ENCODE results near the gene IMPDH2.
A peak's percentile ranks its signal among the peaks of the same experiment; 100 is the strongest.

The IMPDH2 gene

GRCh38 chr3:49028673-49029562 lies at the start of gene IMPDH2:
Gene IMPDH2, minus strand, starts transcription at chr3:49029398. Its CDS starts 48 bp downstream, at chr3:49029350.
- DNase-seq, result peak; percentile 70

GRCh38 chr3:49076646-49077045 lies 47.4 kb upstream of the IMPDH2 start:
- no peak for DNase-seq

- DNase-seq, result no peak
Measured at GRCh38 chr3:49076116-49076515, 46.9 kb upstream of the IMPDH2 start.

GRCh38 chr3:49058011-49058410 lies 28.8 kb upstream of the IMPDH2 start:
- DNase-seq, result no peak

DNA sequence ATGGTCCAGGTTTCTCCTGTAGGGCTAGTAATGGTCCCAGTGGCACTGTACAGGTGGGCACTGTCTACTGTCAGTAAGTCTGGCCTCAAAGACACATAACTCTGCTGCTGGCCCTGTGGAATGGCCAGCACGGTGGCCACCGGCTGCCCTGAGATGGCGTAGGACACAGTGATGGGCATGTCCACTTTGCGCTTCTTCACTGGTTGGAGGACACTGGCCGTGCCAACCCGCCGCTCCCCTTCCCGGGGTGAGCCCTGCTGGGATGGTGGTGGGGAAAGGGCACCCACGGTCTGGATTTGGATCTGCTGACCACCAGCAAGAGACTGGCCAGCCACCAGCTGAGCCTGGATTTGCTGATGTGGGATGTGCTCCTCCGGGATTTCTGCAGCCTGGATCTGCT lies 28.1 kb upstream of the IMPDH2 start:
- DNase-seq, result no peak

GRCh38 chr3:49054344-49054862 lies 25.2 kb upstream of the IMPDH2 start:
- DNase-seq, result no peak

DNA sequence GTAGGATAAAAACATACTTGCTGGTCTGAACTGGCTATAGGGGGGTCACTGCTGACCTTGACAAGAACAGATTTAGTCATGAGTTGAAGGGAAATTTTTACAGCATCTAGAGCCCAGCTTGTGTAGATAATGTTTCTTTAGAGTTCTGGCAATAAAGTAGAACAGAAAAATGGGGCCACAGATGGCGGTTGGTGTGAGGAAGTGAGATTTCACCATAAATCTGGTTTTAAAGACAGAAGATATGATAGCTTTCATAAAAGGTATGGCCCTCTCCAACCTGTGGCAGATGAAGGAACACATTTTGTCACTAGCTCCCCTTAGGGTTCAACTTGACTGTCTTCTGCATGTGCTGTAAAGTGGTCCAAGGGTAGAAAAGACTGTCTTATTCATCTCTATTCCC lies 24.3 kb upstream of the IMPDH2 start:
- DNase-seq, result no peak

- no peak for DNase-seq
Measured at GRCh38 chr3:49035281-49035680, 6.1 kb upstream of the IMPDH2 start.

DNA sequence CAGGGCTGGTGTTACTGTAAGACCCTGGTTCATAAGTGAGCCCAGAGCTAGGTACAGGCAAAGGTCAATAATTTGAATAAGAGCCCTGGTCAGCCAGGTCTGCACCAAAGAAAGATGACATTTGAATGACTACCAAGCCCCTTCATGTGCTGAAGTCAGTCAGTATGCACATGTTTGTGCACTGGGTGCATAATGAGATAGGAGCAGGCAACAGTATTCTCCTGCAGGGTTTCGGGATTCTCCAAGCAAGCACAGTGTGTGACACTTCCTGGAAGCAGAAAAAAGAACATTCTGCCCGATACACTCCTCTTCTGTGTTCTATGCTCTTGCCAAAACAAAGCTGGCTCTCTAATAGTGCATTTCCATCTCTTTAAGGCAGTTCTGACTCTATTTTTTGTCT lies 5.5 kb upstream of the IMPDH2 start:
- DNase-seq, result no peak

DNA sequence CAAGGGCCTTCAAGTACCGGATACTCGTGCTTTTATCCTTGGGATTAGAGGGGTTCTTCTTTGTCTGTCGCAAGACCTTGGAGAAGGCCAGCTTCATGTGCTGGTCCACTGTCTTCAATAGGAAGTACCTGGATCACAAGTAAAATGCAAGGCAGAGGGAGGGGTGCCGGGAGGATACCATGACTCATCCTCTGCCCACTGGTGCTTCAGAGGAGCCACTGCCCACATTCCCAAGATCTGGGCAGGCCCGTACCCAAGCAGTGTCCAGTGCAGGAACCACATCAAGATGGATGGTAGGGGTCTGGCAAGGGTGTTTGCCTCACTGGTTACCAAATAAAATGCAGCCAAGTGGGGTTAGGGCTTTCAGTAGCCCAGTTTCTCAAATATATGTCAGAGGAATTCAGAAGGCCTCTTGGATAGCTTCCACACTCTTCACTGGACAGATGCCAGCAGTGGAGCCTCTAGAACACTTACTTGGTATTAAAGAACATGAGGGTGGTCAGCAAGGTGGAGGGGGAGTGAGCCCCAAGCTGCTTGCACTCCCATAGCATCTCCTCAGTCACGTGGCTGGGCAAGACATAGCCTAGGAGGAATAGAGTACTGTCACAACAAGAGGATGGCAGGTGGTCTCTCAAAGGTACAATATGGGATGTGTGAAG lies 3.6 kb upstream of the IMPDH2 start:
- no peak for DNase-seq

DNA sequence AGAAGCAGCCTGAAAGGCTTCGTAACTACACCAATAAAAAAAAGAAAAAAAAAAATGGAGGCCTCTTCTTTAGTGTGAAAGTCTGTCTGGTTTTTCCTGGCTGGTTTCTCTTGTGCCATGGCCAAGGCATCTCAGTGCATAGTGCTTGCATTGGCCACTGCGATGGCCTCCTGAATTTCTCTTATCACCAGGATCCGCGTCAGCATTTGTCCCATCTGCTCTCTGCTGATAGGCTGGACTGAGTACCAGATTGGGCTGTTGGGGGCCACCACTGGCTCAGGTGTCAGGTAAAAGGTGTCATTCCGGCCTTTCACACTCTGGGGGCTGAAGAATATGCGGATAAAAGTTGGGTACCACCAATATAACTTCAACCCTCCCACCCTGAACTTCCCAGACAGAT lies 1.1 kb upstream of the IMPDH2 start:
- DNase-seq, result no peak

GRCh38 chr3:49029563-49029884 lies 326 bp upstream of the IMPDH2 start:
- no peak for DNase-seq

DNA sequence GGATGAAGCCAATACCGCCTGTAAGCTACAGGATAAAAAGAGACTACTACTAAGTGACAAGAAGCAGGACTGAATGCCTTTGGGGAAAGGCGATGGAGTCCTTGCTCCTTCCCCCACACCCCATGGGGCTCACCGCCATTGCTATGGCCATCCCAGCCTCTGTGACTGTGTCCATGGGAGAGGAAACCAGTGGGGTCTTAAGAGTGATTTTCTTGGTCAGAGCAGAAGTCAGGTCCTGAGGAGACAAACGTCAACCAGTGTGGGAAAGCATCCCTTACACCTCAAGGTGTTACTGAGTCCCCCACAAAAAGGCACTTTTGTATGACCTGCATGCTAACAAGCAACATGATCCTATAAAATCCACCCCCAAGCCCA lies 913 bp downstream of the IMPDH2 start:
- DNase-seq, result no peak

GRCh38 chr3:49027634-49028033 lies 1.6 kb downstream of the IMPDH2 start:
- no peak for DNase-seq

DNA sequence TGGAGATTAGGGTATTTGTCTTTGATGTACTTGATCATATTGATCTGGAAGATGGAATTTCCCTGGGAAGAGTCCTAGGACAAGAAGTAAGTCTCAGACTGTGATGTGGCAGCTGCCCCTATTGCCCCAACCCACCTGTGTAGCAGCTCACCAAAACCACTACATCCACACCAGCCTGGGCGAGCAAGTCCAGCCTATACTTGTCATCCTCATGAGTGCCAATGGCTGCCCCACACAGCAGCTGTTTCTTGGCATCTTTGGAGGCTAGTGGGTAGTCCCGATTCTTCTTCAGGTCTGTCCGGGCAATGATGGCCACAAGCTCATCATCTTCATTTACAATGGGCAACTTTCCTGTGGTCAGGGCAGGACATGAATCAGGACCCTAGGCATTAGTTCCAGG lies 2.7 kb downstream of the IMPDH2 start:
- no peak for DNase-seq

DNA sequence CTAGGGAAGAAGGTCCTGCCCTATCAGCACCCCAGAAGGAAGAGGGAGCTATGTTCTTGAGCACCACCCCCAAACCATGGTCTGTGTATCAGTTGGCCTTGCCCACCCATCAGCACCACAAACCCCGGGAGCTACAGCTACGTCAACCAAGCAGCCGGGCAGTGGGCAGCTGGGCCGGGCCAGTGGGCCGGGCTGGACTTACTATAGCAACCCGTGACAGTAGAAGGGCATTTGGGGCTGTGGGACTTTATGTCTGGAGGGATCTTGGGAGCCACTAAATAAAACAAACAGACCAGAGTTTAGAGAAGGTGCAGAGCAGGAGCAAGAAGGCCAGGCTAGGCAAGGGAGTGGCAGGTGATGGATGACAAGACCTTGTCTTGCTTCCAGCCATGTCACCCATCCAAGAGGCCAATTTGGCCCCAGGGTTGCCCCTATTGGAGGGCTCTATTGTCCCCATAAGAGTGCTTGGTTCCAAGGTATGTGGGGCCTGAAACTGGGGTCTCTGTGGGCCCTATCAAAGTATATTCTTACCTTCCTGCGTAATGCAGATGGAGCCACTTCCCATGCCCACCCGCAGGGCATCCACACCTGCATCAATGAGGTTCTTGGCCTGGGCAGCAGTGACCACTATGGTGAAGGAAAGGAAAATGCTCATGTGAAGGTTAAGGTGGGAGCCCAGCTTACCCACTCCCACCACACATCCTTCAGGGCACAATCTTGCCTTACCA lies 3.2 kb downstream of the IMPDH2 start:
- no peak for DNase-seq

- DNase-seq, result no peak
Measured at GRCh38 chr3:49025005-49025792, 4.0 kb downstream of the IMPDH2 start.

DNA sequence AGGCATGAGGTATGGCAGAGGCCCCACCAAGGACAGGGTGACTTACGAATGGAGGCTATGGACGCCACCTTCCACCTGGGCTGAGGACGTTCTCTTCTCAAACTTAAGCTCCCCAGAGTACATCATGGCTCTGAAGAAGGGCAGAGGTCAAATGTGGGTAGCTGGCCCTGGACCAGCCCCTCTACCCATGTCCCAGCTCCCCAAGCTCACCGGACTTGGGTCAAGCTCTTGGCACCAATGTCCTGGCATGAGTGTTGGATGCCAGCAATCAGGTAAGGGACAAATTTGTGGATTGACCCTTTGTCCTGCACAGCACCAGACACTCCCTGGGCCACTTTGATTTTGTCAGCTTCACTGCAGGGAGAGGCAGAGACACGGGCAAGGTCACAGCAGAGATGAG lies 4.7 kb downstream of the IMPDH2 start:
- DNase-seq, result no peak

GRCh38 chr3:49023775-49024174 lies 5.4 kb downstream of the IMPDH2 start:
- DNase-seq, result no peak

- DNase-seq, result no peak
Measured at GRCh38 chr3:49022688-49023171, 6.5 kb downstream of the IMPDH2 start.

DNA sequence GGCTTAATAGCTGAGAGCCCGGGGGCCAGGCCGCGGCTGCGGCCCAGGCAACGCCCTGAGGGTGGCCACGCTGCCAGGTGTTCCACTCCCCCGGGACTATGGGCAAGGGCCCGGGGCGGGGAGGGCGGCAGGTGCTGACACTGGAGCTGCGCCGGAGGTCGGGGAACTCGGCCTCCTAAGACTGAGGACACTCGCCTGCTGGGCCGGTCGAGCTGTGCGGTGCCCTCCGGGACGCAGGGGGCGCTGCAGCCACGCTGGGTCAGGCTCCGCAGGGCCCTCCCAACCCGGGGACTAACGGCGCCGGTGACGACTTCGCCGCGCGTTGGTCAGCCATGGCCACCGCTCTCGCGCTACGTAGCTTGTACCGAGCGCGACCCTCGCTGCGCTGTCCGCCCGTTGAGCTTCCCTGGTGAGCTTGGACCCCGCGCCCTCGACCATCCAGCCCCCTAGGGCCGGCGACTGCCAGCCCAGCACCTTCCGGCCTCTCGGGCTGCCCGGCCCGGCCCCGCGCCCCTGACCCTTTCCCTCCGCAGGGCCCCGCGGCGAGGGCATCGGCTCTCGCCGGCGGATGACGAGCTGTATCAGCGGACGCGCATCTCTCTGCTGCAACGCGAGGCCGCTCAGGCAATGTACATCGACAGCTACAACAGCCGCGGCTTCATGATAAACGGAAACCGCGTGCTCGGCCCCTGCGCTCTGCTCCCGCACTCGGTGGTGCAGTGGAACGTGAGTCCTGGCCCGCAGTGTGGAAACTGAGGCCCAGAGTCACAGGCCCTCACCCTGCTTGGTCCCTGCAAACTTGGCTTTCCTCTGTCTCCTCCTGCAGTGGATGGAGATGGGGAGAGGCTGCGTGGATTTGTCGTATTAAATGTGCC lies 7.1 kb downstream of the IMPDH2 start, which contains the start of gene NDUFAF3:
NDUFAF3 (plus strand) TSS at position 309 of the 875 bp plus-strand sequence; CDS start at position 333, 24 bp downstream.
- DNase-seq, result peak; percentile 97
